ENCODE measurements around the gene CRIM1.
A peak's percentile ranks its signal among the peaks of the same experiment; 100 is the strongest.

Gene CRIM1

GRCh38 chr2:36490749-36491148 is 135.2 kb downstream of the CRIM1 start:
- DNase-seq, result no peak

- DNase-seq, result no peak
These were observed 136.8 kb downstream of the CRIM1 start for GRCh38 chr2:36492216-36492945.

GRCh38 chr2:36493306-36493705 is 137.7 kb downstream of the CRIM1 start:
- DNase-seq, result no peak

GRCh38 chr2:36497570-36498163 is 142.1 kb downstream of the CRIM1 start:
- DNase-seq, result no peak

- DNase-seq, result no peak
These were observed 143.7 kb downstream of the CRIM1 start for GRCh38 chr2:36499128-36499820.

GRCh38 chr2:36500072-36500471 is 144.5 kb downstream of the CRIM1 start:
- no peak for DNase-seq

GRCh38 chr2:36502081-36502480 is 146.5 kb downstream of the CRIM1 start:
- DNase-seq, result no peak

- peak; percentile 22 for DNase-seq
These were observed 151.8 kb downstream of the CRIM1 start for GRCh38 chr2:36507408-36507812.

- no peak for DNase-seq
These were observed 153.5 kb downstream of the CRIM1 start for GRCh38 chr2:36509075-36509474.

- DNase-seq, result no peak
These were observed 156.5 kb downstream of the CRIM1 start for GRCh38 chr2:36511858-36512603.

- no peak for DNase-seq
These were observed 157.1 kb downstream of the CRIM1 start for GRCh38 chr2:36512705-36513104.

- no peak for DNase-seq
These were observed 158.1 kb downstream of the CRIM1 start for GRCh38 chr2:36513661-36514060.

- DNase-seq, result no peak
These were observed 160.0 kb downstream of the CRIM1 start for GRCh38 chr2:36515538-36515937.

- DNase-seq, result no peak
These were observed 160.7 kb downstream of the CRIM1 start for GRCh38 chr2:36516136-36516870.

- DNase-seq, result no peak
These were observed 164.9 kb downstream of the CRIM1 start for GRCh38 chr2:36520431-36520830.

- DNase-seq, result no peak
These were observed 167.6 kb downstream of the CRIM1 start for GRCh38 chr2:36523153-36523552.

GRCh38 chr2:36525245-36525644 is 169.7 kb downstream of the CRIM1 start:
- DNase-seq, result no peak

- DNase-seq, result no peak
These were observed 170.6 kb downstream of the CRIM1 start for GRCh38 chr2:36526226-36526625.

GRCh38 chr2:36528274-36528673 is 172.7 kb downstream of the CRIM1 start:
- DNase-seq, result no peak

- DNase-seq, result no peak
These were observed 173.3 kb downstream of the CRIM1 start for GRCh38 chr2:36528766-36529392.

GRCh38 chr2:36530178-36530982 is 174.8 kb downstream of the CRIM1 start:
- DNase-seq, result no peak
